Activated CD4-positive, alpha-beta T cell treated with anti-CD3 and anti-CD28 coated beads, Interleukin-2, Interleukin-4, amounts not matched to agents 100 ng/mL and 50 ng/mL, durations not matched to agents 16 hours and 8 hours (primary cell): ENCODE measurements around the gene HOXB7.

ENCODE experiments used
- DNase-seq: peaks from one replicate; pipeline ENCODE4 v3.0.0-alpha.2; 2020; ENCODE audit warnings: low spot score

Gene HOXB7

DNA sequence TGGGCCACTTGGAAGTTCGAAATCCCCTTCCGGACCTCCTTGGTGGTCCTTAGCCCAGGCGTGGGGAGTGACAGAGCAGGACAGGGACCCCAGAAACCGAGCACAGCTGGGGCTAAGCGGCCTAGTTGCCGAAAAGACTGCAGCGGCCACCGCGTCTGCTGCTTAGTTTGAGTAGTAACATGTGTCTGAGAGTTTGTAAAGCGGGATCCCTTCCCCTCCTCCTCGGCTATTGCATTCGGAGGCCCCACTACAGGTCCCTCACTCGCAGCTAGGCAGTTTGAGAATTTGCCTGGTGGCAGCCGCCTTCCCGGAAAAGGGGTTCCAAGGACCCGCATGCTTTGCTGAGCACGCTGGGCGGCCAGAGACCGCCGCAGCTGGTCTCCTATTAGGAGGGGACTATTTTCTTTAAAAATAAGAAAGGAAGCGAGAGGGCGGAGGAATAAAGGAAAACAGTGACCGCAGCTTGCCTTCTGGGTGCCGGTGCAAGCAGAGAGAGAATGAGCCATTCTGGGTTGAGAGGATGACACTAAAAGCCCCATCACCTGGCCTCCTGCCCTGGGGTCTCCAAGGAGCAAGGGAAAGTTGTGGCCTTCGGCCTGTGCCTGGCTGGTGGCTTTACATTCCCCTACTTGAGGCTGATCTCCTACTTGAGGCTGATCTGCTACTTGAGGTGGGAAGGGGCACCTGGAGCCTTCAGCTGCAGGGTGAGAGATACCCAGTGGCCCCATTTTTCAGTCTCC lies 16.1 kb downstream of the HOXB7 start:
- no peak for DNase-seq

DNA sequence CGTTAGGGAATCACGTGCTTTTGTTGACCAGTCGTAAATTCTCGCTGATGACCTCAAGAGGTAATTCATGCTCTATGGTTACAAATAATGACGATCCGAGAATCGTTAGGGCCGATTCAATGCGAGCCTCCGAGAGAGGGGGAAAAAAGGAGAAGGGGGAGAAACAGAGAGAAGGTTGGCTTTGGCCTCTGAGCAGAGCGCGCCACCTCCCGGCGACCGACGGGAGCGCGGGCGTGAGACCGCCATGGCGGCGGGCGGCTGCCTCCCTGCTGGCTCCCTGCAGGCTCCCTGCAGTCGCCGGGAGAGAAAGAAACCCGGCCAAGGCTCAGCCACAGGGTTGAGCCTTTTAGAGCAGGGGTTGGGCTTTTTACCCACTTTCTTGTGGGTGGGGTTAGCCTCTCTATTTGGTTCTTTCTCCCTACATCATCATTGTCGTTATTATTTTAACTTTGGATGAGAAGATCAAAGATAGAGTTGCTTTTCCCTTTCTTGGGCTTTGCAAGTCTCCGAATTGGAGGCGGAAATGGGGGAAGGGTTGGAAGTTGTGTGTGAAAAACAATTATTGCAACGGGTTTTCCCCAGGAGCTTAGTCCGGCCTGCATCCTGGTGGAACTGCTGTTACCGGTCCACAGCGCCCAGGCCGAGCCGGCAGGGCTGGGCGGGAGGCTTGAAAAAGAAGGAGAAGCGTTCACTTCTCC lies 16.8 kb downstream of the HOXB7 start:
- DNase-seq = peak; percentile 83

DNA sequence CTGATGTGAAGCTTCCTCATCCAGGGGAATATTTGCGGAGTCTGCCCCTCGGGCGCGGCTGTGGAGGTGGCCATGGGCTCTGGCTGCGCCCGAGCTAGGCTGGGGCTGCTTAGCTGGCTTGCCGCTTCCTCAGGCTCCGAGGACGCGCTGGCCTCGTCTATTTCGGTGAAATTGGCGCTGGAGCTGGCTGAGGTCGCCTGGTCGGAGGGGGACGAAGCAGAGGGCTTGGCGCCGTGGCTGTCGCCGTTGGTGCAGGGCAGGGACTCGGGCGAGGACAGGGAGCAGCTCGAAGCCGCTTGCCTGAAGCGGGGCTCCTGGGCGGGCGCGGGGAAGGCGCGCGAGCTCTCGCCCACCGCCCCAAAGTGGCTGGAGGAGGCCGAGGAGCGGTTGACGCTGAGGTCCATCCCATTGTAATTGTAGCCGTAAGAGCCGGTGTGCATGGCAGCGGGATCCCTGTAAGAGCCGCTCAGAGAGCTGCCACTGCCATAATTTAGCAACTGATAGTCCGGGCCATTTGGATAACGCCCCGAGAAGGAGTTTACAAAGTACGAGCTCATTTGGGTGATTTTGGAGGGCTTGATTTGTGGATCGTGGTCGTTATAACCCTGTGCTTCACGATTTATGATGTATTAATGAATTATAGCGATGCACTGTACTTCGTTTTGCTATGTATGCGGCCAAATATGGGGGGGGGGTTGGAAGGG lies 17.5 kb downstream of the HOXB7 start, which contains the start of gene HOXB5:
TSS of gene HOXB5 (minus strand) at position 654 of the 704 bp plus-strand sequence. CDS start at position 557, 97 bp downstream.
- DNase-seq = no peak

DNA sequence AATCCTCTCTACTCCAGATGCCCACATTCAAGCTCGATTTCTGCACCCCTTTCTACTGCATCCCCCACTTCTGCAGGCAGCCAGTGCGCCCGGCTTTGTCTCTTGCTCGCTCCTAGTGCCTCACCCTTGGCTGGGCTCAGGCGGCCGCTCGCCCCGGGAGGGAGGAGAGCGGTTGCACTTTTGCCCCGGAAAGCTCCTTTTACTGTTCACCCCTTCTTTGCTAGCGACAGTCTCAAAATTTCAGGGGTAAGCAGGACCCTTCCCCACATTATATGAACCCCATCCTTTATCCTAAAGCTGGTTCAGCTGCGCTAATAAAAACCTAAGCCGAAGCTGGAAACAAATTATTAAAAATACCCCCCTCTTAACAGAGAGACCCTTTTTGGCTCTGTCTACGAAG lies 18.2 kb downstream of the HOXB7 start:
- DNase-seq = no peak

DNA sequence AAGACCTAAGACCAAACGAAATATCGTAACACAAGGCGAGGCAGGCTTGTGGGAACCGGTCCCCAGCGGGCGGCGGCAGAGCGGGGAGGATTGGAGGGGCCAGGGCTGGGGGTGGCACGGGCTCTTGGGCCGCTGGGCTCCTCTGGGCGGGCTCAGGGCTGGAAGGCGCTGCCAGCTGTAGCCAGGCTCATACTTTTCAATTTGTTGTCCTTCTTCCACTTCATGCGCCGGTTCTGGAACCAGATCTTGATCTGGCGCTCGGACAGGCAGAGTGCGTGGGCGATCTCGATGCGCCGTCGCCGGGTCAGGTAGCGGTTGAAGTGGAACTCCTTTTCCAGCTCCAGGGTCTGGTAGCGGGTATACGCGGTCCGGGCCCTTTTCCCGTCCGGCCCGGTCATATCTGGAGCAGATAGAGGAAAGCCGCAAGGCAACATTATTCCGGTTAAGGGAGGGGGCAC lies 18.7 kb downstream of the HOXB7 start:
- no peak for DNase-seq

DNA sequence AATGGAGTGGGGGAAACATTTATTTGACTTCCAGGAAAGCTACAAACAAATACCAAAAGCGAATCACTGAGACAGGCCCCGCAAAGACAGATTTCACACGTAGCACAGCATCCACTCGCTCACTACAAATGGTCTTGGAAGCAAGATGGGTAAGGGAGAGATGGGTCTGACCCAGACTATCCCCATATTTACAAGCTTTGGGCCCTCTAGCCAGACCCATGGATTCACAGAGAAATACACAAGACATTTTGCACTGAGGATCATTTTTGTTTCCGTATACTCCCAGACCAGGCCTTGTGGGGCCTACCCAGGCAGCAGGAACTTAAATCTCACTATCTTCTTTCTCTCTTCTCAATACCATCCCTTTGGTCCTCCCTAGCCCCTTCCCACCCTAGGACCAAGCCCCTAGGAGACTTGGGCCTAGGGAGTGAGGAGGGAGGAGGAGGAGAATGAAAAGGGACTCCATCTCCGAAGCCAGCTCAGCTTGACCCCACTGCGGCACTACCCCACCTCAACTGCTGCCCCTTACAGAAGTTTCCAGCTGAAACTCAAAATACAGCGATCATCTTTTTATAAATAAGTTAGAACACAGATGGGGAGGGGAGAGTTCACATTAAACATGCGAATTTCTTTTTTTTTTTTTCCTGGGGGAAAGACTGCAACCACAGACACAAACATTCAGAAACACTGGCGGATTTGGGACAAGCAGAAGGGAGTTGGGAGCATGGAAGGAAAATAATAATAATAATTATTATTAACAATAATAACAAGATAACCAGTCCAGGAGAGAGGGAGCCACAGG lies 19.4 kb downstream of the HOXB7 start:
- DNase-seq = no peak

DNA sequence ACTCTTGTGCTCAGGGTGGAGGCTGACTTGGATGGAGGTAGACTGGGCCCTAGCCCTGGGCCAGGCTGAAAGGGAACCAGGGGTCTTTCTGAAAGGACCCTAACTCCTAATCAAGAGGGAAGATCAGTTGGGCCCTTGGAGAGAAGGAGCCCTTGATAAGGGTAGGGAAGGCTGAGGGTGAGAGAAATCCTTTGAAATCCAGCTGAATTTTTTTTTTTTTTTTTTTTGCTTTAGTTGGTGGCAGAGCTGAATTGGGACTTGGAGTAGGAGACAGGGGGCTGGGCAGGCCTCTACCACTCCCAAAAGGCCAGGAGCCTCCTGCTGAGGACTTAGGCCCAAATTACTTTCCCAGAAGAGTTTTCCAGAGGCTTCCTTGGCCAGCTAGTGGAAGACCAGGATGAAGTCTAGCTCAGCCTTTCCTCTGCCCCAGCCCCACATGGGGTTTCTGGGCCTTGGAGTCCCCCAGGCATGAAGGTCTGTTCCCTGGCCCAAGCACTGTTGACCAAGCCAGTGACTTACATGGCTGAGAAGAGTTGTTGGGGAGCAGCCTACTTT lies 20.1 kb downstream of the HOXB7 start:
- DNase-seq = no peak

DNA sequence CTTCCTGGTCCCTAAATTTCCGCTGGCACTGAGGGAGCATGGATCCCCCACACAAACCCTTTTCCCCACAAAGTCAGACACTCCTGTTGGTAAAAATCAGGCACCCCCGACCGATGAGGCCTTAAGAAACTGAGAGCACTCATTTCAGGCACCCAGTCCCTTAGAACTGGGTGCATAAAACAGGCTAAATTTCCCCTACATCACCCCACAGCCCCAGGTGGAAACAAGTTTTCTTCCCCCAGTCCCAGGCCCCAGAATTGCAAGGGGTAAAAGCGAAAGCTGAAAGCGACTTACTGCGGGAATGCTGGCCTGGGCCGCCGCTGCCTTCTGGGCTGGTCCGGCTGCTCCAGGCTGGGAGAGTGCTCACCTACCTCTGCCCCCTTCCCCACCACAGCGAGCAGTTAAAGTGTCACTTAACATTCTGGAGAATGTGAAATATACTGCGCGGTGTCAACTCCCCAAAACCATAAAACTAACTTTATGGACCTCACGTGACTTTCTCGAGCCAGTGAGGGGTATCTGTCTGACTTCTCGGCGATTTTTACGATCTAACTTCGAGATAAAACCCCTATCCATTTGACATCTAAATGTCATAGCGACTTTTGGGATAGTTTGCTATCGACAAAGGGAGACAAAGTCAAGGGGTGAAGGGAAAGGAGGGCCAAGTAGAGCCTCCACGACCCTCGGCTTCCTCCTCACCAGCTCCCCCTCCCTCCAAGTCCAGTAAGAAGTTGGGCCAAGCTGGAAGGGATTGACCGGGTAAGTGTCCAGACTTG lies 20.8 kb downstream of the HOXB7 start, which contains the start of gene HOXB3:
TSS of gene HOXB3 (minus strand) at position 411 of the 776 bp plus-strand sequence. CDS start 37,767 bp downstream, outside the sequence.
- DNase-seq = no peak

DNA sequence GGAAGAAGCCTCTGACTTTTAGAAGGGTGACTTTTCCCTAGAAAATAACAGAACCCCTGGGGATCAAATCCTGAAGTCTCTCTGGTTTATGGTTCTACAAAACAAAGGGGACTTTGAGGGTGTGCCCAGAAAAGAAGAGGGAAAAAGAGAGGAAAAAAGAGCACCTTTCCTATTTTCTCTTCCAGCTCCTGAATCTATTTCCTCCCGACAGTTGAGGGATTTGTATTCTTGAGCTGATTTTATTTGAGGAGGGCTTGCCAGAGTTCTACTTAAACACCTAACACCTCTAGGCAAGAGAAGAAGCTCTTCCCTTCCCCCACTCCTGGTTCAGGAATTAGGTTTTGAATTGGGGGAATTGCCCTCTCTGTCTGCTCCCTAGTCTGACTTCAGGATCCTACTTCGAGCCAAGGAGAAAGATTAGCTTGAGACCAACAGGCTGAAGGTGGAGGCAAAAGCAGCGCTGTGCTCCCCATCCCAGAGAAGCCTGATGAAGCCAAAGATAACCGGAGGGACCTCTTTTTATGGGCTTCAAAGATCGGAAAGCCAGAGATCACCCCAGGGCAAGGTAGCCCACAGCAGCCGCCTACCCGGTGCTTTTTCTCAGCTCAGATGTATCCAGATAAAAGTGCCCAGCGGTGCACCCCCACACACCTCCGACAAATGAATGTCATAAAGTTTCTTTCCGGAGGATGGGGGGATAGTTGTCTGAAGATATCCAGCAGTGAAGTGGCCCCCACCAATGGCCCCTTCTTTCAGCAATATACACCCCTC lies 21.6 kb downstream of the HOXB7 start:
- DNase-seq = no peak

DNA sequence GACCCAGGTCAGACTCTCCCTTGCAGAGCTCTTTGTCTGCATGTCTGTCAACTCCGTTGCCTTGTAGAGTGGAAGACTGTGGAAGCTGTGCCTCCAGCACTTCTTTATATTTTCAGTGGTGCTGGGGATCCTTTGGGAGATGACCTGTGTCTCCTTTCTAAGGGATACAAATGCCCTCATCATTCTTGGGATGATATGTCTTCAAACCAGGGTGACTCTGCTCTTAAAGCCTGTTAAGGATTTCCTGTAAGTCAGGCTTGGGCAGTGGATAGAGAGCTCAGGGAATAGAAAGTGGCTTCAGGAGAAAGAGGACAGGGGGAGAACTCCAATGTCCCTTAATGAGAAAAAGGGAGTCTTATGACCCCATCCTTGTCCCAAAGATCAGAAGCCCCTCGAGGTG lies 22.3 kb downstream of the HOXB7 start:
- no peak for DNase-seq

DNA sequence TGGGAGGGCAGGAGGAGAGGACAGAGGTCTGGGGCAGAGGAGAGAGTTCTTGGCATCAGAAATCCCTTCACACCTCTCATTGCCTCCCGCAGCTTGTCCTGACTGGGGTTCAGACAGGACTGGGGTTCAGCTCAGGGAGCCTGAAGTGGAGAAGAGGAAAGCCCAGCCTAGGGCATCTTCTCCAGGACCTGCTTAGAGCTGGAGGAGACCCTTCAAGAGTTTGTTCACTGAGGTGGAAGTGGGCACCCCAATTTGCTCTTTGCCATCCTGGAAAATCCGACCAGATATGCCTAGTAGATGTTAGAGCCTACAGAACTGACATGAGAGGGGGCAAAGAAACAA lies 22.8 kb downstream of the HOXB7 start:
- no peak for DNase-seq

DNA sequence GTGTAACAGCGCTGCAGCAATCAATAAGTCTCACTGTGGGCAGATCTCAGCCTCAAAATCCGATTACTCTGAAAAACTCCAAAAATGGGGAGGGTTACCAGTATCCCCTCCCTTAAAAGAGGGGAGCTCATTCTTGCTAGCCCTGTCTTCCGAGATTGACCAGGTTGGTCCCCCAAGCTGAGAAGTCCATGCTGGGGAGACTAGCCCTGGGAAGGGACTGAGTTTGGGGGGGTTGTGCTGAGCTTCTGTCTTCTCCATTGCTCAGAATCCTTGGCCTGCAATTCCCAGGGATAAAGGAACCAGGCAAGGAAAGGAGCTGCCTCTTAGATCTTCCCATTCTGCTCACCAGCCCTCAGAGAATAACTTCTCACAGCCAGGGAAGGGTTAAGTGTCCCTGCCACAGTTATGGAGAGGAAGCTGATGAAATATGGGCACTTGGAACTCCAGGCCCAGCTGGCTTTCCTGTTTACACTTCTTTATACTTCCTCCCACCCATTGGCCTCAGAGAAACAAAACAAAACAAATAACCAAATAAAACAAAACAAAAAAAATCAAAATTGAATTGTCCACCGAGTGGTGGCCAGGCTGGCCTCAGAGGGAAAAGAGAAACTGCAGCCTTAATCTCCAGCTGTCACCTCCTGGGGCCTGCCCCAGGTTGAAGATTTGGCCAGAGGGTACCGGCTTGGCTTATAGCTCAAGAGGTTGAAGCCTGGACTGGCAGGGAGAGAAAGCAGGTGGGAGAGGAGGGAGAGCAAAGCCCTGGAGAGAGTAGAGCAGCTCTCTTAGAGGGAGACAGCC lies 23.3 kb downstream of the HOXB7 start:
- DNase-seq = no peak

DNA sequence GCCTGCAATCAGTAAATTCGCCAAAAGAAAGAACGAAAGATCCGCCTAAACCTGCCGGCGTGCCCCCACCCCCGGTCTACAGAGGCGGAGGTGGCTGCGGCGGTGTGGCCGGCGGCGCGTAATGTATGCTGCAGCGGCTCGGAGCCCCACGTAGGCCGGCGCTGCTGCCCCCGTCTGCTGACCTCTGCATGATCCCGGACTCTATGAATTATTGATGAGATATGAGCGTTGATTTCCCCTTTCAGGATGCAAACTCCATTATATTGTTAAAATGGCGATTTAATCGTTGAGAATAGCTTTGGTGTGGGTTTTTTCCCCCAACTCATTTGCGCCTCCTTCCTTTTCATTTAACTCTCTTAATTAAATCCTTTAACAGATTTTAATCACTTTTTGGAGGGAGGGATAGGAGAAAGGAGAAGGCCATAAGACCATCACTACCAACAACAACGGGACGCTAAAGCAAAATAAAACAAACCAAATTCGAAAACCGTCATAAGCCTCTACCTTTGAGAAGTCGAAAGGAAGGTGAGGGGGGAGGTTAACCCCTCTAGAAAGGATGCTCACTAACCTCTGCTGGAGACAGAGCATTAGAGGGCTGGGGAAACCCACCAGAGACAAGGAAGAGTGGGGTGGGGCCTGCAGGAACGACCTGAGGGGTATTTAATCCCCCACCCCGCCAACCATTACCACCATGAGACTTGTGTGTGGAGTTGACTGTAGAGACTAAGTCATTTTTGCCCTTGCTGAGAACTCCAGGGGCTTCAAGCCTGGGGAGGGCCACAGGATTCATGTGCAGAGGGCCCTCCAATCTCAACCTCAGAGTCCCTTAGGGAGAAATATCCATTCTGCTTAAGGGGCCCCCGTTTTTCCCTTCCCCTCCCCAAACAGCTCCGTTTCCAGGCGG lies 24.2 kb downstream of the HOXB7 start:
- no peak for DNase-seq

DNA sequence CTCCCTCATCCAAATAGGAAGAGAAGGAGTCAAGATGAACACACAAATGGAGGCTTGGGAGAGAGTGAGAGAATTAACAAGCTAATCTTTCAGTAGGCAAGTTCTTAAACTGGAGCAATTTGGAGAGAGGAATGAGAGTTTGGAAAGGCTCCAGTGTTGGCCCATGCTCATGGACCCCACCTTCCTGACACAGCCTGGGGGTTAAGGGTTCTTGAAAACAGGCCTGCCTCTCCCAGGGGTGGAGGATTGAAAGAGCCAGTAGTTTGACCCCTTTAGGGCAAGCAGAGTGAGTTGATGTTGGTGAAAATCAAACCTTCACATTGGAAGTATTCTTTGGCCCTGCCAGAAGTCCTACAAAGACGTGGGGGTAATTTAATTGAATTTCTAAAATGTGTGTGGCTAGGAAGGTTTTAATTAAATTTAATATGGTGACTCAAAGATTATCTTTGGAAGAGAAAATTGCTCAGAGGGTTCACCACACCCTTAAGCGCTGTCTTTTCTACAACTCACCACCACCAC lies 26.5 kb downstream of the HOXB7 start:
- DNase-seq = no peak

DNA sequence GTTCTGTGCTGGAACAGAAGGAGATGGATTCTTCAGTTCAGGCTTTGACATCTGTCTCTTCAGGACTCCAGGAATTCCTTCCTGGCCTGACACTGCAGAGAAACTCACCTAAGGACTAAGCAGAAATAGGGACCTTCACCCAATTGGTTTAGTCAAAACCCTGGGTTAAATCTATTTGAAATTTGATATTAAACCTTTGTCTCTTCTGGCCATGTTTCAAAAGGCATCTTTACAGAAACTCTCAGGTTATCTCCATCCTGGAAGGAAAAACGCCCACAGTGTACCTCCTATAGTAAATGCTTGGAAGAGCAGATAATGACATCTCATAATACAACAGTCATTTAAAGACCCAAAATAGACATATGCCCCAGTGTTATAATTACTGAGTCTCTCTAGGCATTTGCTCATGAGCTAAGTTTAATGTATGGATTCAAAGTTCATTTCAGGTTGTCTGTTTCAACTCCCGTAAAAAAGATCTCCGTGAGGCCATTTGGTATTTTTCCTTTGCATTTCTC lies 27.1 kb downstream of the HOXB7 start:
- DNase-seq = no peak

DNA sequence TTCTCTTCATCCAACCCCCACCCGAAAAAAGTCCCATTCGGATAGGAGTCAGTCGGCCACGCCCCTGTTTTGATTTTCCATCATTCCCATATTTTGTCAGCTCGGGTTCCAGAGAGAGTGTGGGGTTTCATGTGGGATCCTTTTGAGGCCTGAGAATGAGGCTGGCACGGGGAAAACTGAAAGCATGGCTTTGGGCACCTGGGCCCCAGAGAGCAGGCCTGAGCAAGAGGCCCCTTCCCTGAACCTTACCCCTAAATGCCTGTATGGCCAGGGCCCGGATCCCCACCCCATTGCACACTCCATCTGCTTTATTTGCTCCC lies 28.1 kb downstream of the HOXB7 start:
- no peak for DNase-seq

DNA sequence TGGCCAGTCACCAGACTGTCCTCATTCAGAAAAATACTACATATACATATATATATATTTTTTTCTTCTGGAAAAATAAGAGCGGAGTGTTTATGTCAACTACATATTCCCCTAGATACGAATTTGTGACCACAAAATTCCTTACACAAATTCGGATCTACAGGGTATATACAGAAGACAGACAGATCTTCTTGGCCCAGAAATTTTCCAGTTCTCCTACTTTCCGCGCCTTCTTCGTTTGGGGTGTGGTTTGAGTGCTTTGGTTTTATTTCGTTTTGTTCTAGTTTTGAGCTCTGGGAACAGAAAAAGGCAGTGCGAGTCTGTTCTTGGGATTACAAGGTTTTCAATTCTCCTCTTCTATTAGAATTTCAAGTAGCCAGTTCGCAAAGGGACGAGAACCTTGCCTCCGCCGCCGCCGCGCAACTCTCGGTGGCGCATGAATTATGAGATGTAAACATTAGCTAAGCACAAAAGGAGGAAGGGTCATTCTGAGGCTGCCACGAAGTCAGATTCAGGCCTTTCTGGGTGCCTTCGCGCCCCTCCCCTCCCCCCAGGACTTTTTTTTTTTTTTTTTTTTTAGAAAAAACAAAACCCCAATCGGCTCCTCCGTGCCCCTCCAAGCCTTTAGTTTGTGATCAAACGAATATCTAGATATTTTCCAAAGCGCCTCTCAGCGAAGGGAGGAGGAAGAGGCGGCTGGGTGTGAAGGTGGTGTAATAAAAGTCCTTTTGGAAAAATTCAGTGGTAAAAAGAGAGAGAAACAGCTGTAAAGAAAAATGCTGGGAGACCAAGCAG lies 30.9 kb downstream of the HOXB7 start:
- DNase-seq = no peak
